T-helper 1 cell treated with Interleukin-12 subunit alpha and Interleukin-12 subunit beta and Interleukin-4 antibody, amounts not matched to agents 30 ng/mL and 1 ng/mL, for 36 hours (primary cell): ENCODE measurements around the gene STYK1. TPM values are rescaled to one million over a fixed set of nuclear protein-coding genes. Genes with fewer than 3 reads are reported as not detected.
"Not testable (repeated sequence)": the region's sequence is repeated elsewhere in the genome, so short reads cannot be mapped to it uniquely, and the experiment has no call there.

ENCODE experiments used
- intact Hi-C: fragments of 100-400 bp; cut with micrococcal nuclease; formaldehyde crosslinking; loops from one replicate; pipeline ENCODE4 v1.15.1; 2024
- total RNA-seq: library from RNA; stranded (reverse); gene quantifications from 2 replicates; pipeline ENCODE4 v1.2.3, GENCODE V29; 2022

STYK1 gene
- total RNA-seq, 1 donor from 2014 or later, result 0.96 TPM

DNA sequence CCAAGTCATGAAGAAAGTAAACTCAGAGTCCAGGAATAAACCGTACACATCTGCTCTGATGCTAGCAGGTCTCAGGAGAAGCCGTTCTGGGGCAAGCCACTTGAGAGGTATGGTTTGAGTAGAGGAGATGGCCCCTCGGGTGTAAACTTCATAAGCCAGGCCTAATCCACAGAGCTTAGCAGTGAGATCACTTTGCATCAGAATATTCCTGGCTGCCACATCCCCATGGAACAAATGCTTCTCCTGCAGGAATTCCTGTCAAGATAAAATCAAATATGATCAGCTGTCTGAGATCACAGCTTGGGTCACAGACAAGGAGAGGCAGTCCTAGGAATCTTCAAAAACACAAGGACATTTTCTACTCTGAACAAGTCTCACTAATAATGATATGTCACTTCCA lies 49.2 kb downstream of the STYK1 start:
- intact Hi-C loops, result no loop called here

GRCh38 chr12:10623131-10623530 lies 50.7 kb downstream of the STYK1 start:
- intact Hi-C loops, result no loop called here

GRCh38 chr12:10621278-10621677 lies 52.6 kb downstream of the STYK1 start:
- intact Hi-C loops, result no loop called here

- intact Hi-C loops, result no loop called here
These were observed 53.6 kb downstream of the STYK1 start for GRCh38 chr12:10620078-10620779.

GRCh38 chr12:10618338-10618987 lies 55.4 kb downstream of the STYK1 start:
- intact Hi-C loops, result loop anchor here (10.0 kb wide), 1 partner anchor 674 kb away; no protein-coding TSS in a partner anchor

DNA sequence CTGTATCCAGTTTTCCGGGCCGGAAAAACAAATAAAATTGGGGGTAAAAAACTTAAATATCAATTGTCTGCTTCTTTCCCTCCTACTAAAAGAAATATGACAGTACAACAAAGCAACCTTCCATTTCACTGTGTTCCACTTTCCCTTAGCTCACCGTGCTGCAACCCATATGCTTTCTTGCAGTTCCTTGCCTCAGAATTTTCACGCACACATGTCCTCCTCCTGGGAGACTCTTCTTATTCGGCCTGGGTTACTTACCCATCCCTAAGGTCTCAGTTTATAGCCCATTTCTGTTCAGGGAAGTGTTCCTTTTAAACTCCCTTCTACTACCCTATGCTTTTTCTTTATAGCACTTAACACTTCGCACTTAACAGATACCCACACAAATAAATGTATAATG lies 56.0 kb downstream of the STYK1 start:
- intact Hi-C loops, result loop anchor here (10.0 kb wide), 1 partner anchor 673 kb away; no protein-coding TSS in a partner anchor

DNA sequence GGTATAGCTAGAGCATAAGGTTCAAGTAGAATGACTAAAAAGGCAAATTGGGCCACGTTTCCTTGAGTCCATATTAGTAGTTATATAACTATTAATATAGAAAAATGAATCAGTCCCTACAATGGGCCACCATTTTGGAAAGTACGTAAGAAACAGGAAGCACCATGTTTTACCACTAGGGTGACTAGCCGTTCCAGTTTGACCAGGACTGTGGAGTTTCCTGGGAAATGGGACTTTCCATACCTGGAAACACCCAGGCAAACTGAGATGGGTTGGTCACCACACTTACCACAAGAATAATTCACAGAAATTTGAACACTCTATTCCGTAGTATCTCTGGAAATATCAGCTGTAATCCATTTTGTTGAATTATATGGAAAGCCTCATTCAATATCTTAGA lies 58.3 kb downstream of the STYK1 start:
- intact Hi-C loops, result loop anchor here (10.0 kb wide), 1 partner anchor 671 kb away; no protein-coding TSS in a partner anchor

- intact Hi-C loops, result loop anchor here (5.0 to 10.0 kb wide), 4 partner anchors 669 to 967 kb away; no protein-coding TSS in a partner anchor
These were observed 59.8 kb downstream of the STYK1 start for GRCh38 chr12:10614056-10614370.

GRCh38 chr12:10613349-10614055 lies 60.4 kb downstream of the STYK1 start, which contains the start of gene MAGOHB:
MAGOHB (minus strand) TSS chr12:10613609; CDS start chr12:10613532, 77 bp downstream.
- intact Hi-C loops, result loop anchor here (1.0 to 10.0 kb wide), 14 partner anchors 61 to 1035 kb away; partner anchors contain the start of genes CLEC2B, ETV6, GABARAPL1 and PRR4

DNA sequence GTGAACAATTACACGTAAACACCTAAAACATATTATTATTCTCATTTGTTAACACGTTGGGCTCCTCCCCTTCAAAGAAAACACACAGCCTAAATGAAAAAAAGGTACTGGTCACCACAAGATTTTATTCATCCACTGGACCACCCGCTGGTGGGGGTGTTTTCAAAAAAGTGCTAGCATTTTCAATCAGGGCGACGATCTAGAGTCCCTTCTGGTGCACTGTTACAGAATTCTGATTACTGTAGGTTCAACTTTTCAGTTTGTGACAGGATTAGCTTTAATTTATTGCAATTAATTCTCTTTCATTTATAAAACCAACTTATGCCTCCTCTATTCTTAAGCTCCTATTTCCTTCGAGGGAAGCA lies 60.9 kb downstream of the STYK1 start:
- intact Hi-C loops, result loop anchor here (1.0 to 10.0 kb wide), 14 partner anchors 61 to 1036 kb away; partner anchors contain the start of genes CLEC2B, ETV6, GABARAPL1 and PRR4

DNA sequence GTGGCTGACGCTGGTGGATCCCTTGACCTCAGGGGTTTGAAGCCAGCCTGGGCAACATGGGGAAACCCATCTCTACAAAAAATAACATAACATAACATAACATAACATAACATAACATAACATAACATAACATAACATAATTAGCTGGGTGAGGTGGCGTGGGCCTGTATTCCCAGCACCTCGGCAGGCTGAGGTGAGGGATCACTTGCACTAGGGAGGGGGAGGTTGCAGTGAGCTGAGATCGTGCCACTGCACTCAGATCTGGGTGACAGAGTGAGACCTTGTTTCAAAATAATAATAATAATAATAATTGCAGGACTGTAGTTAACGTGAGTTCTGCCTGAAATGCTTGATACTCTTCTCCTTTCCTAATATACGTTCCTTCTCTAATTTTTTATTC lies 61.7 kb downstream of the STYK1 start:
- intact Hi-C loops, result loop anchor here (2.0 to 10.0 kb wide), 7 partner anchors 247 to 1037 kb away; partner anchors contain the start of genes CLEC2B and ETV6

DNA sequence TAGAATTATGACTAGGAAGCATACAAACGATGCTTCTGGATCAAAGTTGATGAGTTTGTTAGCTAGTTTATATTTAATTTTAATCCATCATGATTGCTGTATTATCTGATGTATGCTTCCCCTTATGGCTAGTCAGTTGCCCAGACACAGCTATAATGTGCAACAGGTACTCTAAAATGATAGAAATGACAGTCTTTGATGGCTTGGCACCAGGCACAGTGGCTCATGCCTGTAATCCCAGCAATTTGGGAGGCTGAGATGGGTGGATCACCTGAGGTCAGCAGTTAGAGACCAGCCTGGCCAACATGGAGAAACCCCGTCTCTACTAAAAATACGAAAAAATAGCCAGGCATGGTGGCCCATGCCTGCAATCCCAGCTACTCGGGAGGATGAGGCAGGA lies 62.6 kb downstream of the STYK1 start:
- intact Hi-C loops, result loop anchor here (5.0 to 10.0 kb wide), 4 partner anchors 666 to 964 kb away; no protein-coding TSS in a partner anchor

DNA sequence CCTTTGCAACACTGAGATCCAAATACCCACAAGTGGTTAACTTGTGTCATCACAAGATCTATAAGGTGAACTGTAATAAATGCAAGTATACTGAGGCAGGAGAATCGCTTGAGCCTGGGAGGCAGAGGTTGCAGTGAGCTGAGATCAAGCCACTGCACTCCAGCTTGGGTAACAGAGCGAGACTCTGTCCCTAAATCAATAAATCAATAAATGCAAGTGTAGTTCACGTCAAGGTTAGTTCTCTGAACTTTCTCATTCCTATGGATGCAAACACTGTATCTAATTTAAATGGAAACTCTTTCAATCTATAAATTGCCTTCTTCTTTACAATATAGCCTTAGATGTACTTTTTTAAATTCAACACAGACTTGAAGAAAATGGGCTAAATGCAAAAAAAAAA lies 63.7 kb downstream of the STYK1 start:
- intact Hi-C loops, result loop anchor here (5.0 to 10.0 kb wide), 4 partner anchors 665 to 963 kb away; no protein-coding TSS in a partner anchor

GRCh38 chr12:10607885-10608458 lies 65.9 kb downstream of the STYK1 start:
- intact Hi-C loops, result loop anchor here (1.0 kb wide), 1 partner anchor 142 kb away; no protein-coding TSS in a partner anchor

DNA sequence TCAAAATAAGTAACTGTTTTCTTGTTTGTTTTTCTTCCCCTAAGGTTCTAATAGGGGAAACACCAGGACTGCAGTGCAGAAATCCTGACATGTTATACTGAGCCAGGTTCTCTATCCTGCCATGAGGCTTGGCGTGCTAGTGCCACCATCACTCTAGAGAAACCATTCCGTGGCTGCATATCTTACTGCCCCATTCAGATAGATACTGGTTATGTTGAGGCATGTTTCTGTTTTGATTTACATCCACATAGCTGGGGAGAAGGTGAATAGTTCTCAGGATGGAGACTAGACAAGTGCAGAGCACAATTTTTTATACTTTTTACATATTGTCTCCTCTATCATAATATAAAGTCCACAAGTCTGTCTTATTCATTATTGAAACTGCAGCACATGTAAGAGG lies 72.0 kb downstream of the STYK1 start:
- intact Hi-C loops, result no loop called here

GRCh38 chr12:10600988-10601387 lies 72.9 kb downstream of the STYK1 start:
- intact Hi-C loops, result no loop called here

DNA sequence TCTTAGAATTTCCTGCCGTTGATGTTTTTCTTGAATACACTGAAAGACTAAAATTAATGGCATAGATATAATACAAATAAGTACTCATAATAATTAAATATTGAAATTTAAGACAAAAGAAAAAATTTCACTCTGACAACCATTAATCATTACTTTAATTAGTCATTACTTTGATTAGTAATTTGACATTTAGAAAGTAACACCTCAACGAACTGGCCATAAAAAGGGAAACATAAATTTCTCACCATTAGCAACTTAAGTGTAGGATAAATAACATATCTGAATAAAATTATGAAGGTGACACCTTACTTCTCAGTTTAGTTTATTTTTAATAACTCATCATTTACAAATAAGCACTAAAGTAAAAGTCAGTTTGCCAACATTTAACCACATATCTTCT lies 78.0 kb downstream of the STYK1 start:
- intact Hi-C loops, result no loop called here

GRCh38 chr12:10590966-10591365 lies 82.9 kb downstream of the STYK1 start:
- intact Hi-C loops, result no loop called here

GRCh38 chr12:10584415-10584814 lies 89.4 kb downstream of the STYK1 start:
- intact Hi-C loops, result no loop called here

DNA sequence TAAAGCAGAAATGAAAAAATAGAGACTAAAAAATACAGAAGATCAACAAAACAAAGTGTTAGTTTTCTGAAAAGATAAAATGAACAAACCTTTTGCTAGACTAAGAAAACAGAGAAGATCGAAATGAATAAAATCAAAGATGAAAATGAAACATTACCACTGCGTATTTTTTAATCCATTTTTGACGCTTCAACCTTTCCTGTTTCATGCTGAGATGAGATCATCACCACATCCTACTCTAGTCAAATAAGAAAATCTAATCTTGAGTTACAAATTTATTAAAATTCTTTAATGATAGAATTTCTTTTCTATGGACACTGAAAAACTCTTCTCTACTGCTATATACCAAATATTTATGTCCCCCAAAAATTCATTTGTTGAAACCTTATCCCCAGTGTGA lies 91.1 kb downstream of the STYK1 start:
- intact Hi-C loops, result no loop called here

- intact Hi-C loops, result not testable (repeated sequence)
These were observed 91.7 kb downstream of the STYK1 start for GRCh38 chr12:10582133-10582532.
